C4-2B (cell line): Measurements from ENCODE around the gene CYSRT1.

Experiments used
- CTCF ChIP-seq: fragments of 450-650 bp; conservative IDR thresholded peaks from 2 replicates; pipeline ENCODE4 v1.5.1; 2017; ENCODE audit warnings: mild to moderate bottlenecking
- ZFX ChIP-seq: fragments of 450-650 bp; IDR thresholded peaks from 2 replicates; pipeline ENCODE4 v1.6.1; 2017

GRCh38 chr9:137206602-137207001 is 18.4 kb upstream of the CYSRT1 start:
- TF ChIP-seq CTCF, result no peak
- TF ChIP-seq ZFX, result no peak
